ENCODE measurements around the gene RAB5IF.
"Not testable (repeated sequence)": the region's sequence is repeated elsewhere in the genome, so short reads cannot be mapped to it uniquely, and the experiment has no call there.

RAB5IF gene

GRCh38 chr20:36587388-36588070 is 18.1 kb upstream of the RAB5IF start:
- no peak for FAIRE-seq

DNA sequence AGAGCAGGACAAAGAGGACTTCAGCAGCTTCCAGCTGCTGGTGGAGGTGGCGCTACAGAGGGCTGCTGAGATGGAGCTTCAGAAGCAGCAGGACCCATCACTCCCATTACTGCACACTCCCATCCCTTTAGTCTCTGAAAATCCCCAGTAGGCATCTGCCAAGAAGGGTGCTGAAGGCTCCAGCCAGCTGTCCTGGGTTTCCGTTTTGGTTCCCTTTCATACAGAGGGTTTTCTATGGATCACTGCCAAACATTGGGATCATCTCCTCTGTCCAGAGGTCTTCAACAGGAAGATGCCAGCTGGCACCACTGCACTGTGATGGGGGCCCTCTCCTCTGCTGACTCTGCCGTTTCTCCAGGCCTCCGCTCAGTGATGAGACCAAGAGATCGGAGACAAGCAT is 14.3 kb upstream of the RAB5IF start:
- FAIRE-seq: no peak

DNA sequence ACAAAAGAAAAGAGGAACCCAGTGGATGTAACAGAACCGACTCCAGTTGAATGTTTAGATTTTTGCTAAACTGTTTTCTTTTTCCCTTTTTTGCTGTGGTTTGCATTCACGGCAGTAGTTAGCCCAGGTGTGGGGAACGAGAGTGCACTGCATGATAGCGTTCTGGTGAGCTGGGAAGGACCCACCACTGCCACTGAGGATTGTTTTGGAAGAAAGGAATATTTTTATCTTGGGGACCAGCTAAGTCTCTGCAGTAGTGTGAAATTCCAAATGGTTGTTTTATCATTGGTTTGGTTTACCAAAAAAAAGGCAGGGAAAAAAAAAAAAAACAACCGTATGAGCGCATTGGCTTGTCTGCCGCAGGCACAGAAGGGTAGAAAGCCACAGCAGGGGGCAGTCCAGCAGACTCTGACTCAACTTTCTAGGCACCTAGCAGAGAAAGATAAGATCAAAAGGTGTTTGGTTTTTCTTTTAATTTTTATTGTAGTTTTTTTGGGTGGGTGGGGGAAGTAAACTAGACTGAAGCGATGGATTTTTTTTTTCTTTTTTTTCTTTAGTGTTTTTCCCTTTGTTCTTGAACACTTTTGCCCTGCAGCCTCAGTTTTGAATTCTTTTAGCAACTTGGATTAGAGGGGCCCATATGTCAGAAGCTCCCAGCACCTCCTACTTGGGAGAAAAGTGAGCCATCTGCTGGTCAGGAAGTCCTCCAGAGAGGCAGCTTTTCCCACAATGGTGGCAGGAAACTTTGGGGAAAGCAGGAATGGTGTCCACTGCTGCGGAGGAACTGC is 13.5 kb upstream of the RAB5IF start:
- no peak for FAIRE-seq

- FAIRE-seq: no peak
Measured at GRCh38 chr20:36593347-36593929, 12.1 kb upstream of the RAB5IF start.

DNA sequence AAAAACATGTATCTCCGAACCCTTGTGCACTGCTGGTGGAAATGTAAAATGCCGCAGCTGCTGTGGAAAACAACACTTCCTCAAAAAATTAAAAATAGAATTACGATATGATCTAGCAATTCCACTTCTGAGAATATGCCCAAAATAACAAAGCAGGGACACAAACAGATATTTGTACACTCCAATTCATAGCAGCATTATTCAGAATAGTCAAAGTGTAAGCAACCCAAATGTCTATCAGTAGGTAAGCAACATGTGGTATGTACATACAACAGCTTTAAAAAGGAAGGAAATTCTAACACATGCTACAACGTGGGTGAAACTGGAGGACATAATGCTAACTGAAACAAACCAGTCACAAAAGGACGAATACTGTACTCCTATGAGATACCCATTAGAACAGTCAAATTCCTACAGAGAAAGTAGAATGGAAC is 5.7 kb upstream of the RAB5IF start:
- FAIRE-seq: no peak

- FAIRE-seq: no peak
Measured at GRCh38 chr20:36601540-36601939, 4.0 kb upstream of the RAB5IF start.

DNA sequence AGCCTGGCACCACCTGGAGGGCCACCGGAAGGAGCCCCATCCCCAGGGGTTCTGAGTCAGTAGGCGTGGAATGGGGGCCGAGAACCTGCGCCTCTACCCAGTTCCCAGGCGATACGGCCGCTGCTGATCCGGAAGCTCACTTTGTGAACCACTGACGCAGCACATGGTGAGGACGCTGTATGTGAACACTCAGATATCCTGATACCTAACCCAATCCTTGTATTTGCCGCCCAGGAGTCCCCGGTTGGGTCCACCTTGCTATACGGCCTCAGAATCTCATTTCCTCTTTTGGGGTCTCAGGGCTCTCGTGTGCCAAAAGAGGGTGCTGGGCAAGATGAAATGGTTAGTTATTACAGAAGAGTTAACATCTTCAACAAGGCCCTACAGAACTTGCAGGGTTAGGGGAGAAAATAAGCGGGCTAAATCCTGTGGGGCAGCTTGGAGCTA is 604 bp upstream of the RAB5IF start:
- FAIRE-seq: no peak

GRCh38 chr20:36606158-36607066 is 833 bp downstream of the RAB5IF start:
- no peak for FAIRE-seq

DNA sequence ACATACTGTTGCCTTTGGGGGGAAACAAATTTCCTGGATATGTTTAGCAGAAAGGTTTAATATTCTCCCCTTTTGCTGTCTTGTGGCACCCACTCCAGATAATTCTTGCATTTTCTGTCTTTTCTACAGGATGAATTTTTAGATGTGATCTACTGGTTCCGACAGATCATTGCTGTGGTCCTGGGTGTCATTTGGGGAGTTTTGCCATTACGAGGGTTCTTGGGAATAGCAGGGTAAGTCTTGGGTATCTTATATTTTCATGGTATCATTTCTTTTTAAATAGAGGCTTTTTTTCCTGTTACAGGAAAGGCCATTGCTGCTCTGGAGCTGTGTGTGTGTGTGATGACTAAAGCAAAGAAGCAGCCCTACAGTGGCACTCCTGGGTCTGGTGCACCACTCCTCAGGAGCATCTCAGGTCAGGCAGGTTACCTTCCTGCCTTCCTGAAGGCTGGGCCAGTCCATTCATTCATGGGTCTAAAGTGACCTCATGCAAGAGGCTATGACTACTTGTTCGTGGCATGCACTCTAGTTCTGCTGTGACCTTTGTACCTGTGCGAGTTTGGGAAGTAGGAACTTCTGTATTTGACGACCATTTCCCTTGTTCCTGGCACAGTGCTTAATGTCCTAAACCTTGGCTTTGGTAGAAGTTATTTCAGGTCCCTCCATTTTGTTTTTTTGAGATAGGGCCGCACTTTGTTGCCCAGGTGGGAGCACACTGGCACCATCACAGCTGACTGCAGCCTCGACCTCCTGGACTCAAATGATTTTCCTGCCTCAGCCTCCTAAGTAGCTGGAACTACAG is 2.2 kb downstream of the RAB5IF start:
- FAIRE-seq: no peak

- FAIRE-seq: not testable (repeated sequence)
Measured at GRCh38 chr20:36608388-36608728, 2.8 kb downstream of the RAB5IF start.

- no peak for FAIRE-seq
Measured at GRCh38 chr20:36611625-36612024, 6.0 kb downstream of the RAB5IF start.

- FAIRE-seq: no peak
Measured at GRCh38 chr20:36613974-36614373, 8.4 kb downstream of the RAB5IF start.

DNA sequence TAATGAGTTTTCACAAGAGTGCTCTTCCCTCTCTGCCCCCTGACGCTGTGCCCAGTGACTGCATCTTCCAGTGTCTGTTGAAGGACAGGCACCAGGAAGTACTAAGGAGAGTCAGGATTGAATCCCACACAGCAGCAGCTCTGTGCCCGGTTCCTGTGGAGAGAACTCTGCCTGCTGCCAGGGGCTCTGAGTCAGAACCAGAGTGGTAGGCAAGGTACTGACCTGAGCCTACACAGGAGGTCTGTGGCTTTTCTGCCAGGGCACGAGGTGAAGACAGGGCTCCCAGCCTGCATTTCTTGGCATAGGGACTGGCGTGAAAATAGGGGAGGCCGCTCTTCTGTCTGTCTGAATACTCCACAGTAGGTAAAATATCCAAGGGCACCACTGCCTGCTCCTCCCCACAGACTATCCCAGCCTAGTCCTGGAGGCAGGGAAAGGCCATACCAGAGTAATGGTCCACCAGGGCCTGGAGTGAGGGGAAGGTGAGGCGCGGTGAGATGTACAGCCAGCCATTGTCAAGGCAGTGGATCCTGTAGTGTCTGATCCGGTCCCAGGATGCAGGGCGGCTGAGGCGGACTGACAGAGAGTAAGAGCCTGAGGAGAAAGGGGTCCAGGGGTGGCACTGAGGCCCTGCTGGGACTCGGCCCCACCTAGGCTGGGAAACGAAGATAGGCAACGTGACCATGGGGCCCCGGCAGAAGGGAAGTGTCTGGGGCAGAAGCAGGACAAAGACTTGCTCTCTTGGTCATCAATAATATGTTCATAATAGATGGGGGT is 9.4 kb downstream of the RAB5IF start:
- FAIRE-seq: no peak

GRCh38 chr20:36620917-36621316 is 15.3 kb downstream of the RAB5IF start:
- no peak for FAIRE-seq

GRCh38 chr20:36623444-36623843 is 17.9 kb downstream of the RAB5IF start:
- FAIRE-seq: no peak

DNA sequence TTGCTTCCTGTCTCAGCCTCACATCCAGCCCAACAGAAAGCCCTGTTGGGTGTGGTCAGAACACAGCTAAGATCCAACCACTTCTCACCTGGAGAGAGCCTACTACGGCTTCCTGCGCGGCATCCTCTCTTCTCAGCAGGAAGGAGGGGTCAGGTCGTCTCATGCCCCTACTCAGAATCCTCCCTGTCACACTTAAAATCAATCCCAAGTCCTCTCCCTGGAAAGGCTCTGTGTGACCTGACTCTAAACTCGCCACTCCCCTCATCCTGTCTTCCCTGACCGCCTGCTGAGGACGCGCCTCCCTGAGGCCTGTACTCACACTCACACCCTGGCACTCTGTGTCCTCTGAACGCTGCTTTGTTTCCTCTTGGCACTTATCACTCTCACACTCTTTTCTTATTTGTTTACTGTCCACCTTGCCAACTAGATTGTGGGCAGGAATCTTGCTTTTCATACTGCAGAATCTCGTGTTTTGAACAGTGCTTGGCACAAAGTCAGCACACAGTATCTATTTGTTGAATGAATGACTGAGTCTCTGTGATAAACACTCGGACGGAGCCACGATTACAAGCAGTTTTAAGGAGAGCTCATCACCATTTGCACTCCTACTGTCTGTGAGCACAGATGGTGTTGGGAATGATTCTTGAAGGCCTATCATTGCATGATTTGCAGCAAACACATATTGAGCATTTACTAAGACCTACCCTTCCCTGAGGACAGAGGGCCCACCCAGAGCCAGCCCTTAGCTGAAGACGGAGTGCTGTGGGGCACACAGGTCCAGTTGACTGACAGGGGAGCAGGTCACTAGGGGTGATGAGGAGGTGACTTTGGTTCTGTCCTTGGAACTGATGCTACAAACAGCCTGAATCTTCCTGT is 18.7 kb downstream of the RAB5IF start:
- FAIRE-seq: no peak

DNA sequence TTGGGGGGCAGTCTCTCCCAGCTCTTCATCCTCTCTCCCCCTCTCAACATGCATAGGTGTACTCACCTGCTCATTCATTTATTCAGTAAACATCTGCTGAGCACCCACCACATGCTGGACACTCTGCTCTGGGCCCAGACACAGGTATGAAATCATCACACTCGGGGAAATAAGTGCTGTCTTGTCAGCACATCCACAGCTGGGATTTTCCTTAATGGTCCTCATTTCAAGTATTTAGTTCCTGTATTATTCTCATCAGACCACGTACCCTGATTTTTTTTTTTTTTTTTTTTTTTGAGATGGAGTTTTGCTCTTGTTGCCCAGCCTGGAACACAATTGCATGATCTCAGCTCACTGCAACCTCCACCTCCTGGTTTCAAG is 19.4 kb downstream of the RAB5IF start:
- FAIRE-seq: no peak

DNA sequence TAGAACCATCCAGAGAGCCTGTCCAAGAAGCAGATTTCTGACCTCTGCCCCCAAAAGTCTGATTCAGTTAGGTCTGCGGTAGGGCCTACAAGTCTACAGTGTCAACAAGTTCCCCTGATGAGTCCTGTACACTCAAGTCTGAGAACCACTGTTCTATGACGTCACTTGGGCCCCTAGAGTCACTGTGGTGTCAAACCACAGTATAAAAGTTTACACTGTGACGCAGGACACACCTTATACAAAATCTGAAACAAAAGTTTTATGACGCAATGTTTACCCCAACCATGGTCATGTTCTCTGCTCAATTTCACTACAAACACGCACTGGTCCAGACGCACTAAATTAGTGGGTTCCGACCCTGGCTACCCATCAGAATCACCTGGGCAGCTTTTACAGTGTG is 22.5 kb downstream of the RAB5IF start:
- FAIRE-seq: no peak

GRCh38 chr20:36629719-36630681 is 24.4 kb downstream of the RAB5IF start:
- no peak for FAIRE-seq
